DMS 273 (cell line): ENCODE results near the gene BCL2L1.
A peak's percentile ranks its signal among the peaks of the same experiment; 100 is the strongest.
"Not testable (repeated sequence)": the region's sequence is repeated elsewhere in the genome, so short reads cannot be mapped to it uniquely, and the experiment has no call there.

Experiments
- DNase-seq: peaks from one replicate; lab custom pipeline; 2025; ENCODE audit not compliant: unreplicated experiment; lab: John Stamatoyannopoulos, UW

BCL2L1 gene

GRCh38 chr20:31677553-31678260 lies 45.0 kb downstream of the BCL2L1 start:
- DNase-seq = no peak

- no peak for DNase-seq
Measured at GRCh38 chr20:31676609-31676989, 46.1 kb downstream of the BCL2L1 start.

GRCh38 chr20:31675828-31676608 lies 46.6 kb downstream of the BCL2L1 start:
- peak; percentile 52 for DNase-seq

- no peak for DNase-seq
Measured at GRCh38 chr20:31674895-31675827, 47.5 kb downstream of the BCL2L1 start.

- DNase-seq = no peak
Measured at GRCh38 chr20:31673943-31674463, 48.7 kb downstream of the BCL2L1 start.

- DNase-seq = no peak
Measured at GRCh38 chr20:31673435-31673834, 49.2 kb downstream of the BCL2L1 start.

- DNase-seq = no peak
Measured at GRCh38 chr20:31671324-31671723, 51.3 kb downstream of the BCL2L1 start.

- peak; percentile 32 for DNase-seq
Measured at GRCh38 chr20:31670371-31671228, 52.1 kb downstream of the BCL2L1 start.

- DNase-seq = no peak
Measured at GRCh38 chr20:31669876-31670275, 52.8 kb downstream of the BCL2L1 start.

- DNase-seq = not testable (repeated sequence)
Measured at GRCh38 chr20:31668944-31669343, 53.7 kb downstream of the BCL2L1 start.

- no peak for DNase-seq
Measured at GRCh38 chr20:31667315-31668285, 55.1 kb downstream of the BCL2L1 start.

- DNase-seq = peak; percentile 41
Measured at GRCh38 chr20:31666258-31667042, 56.2 kb downstream of the BCL2L1 start.

- no peak for DNase-seq
Measured at GRCh38 chr20:31665753-31666152, 56.9 kb downstream of the BCL2L1 start.

- DNase-seq = no peak
Measured at GRCh38 chr20:31664696-31665354, 57.8 kb downstream of the BCL2L1 start.

- DNase-seq = no peak
Measured at GRCh38 chr20:31663838-31664695, 58.6 kb downstream of the BCL2L1 start.

- no peak for DNase-seq
Measured at GRCh38 chr20:31663524-31663837, 59.2 kb downstream of the BCL2L1 start.

- no peak for DNase-seq
Measured at GRCh38 chr20:31662372-31662854, 60.3 kb downstream of the BCL2L1 start.
